HG02938 (cell line): Measurements from ENCODE around the gene RIT2.

Source experiments
- ATAC-seq: cut with Tn5 transposase; IDR thresholded peaks from one replicate; pipeline ENCODE4 v1.9.1; 2021; ENCODE audit warnings: mild to moderate bottlenecking, moderate library complexity; ENCODE audit not compliant: unreplicated experiment

RIT2 gene

GRCh38 chr18:43017622-43018021, 97.9 kb downstream of the RIT2 start:
- no peak for ATAC-seq

GRCh38 chr18:43013486-43013885, 102.0 kb downstream of the RIT2 start:
- no peak for ATAC-seq

GRCh38 chr18:43012951-43013350, 102.5 kb downstream of the RIT2 start:
- no peak for ATAC-seq

GRCh38 chr18:43010611-43011010, 104.9 kb downstream of the RIT2 start:
- no peak for ATAC-seq

- ATAC-seq, result no peak
Observed at GRCh38 chr18:43009674-43010073, 105.8 kb downstream of the RIT2 start.

GRCh38 chr18:43007365-43007764, 108.1 kb downstream of the RIT2 start:
- ATAC-seq, result no peak

- ATAC-seq, result no peak
Observed at GRCh38 chr18:43004421-43004820, 111.1 kb downstream of the RIT2 start.

- no peak for ATAC-seq
Observed at GRCh38 chr18:43001821-43002220, 113.7 kb downstream of the RIT2 start.

- no peak for ATAC-seq
Observed at GRCh38 chr18:42996824-42997223, 118.7 kb downstream of the RIT2 start.

GRCh38 chr18:42980426-42980825, 135.1 kb downstream of the RIT2 start:
- ATAC-seq, result no peak

GRCh38 chr18:42977982-42978637, 137.4 kb downstream of the RIT2 start:
- no peak for ATAC-seq

GRCh38 chr18:42976869-42977590, 138.5 kb downstream of the RIT2 start:
- ATAC-seq, result no peak

GRCh38 chr18:42969366-42969765, 146.1 kb downstream of the RIT2 start:
- no peak for ATAC-seq

- no peak for ATAC-seq
Observed at GRCh38 chr18:42961298-42961697, 154.2 kb downstream of the RIT2 start.

GRCh38 chr18:42959528-42959927, 156.0 kb downstream of the RIT2 start:
- ATAC-seq, result no peak

- no peak for ATAC-seq
Observed at GRCh38 chr18:42958353-42958752, 157.1 kb downstream of the RIT2 start.

- no peak for ATAC-seq
Observed at GRCh38 chr18:42956287-42956686, 159.2 kb downstream of the RIT2 start.

- ATAC-seq, result no peak
Observed at GRCh38 chr18:42954887-42955286, 160.6 kb downstream of the RIT2 start.

- ATAC-seq, result no peak
Observed at GRCh38 chr18:42953306-42953705, 162.2 kb downstream of the RIT2 start.

- no peak for ATAC-seq
Observed at GRCh38 chr18:42950732-42951131, 164.8 kb downstream of the RIT2 start.

GRCh38 chr18:42948831-42949230, 166.7 kb downstream of the RIT2 start:
- ATAC-seq, result no peak

- no peak for ATAC-seq
Observed at GRCh38 chr18:42941860-42942259, 173.6 kb downstream of the RIT2 start.

GRCh38 chr18:42941021-42941420, 174.5 kb downstream of the RIT2 start:
- ATAC-seq, result no peak
